GM11168 (cell line): ENCODE measurements around the gene MON2.
"Not testable (repeated sequence)": the region's sequence is repeated elsewhere in the genome, so short reads cannot be mapped to it uniquely, and the experiment has no call there.

Experiments
- in situ Hi-C: fragments of 300-500 bp; cut with MboI; formaldehyde crosslinking; loops from one replicate; pipeline ENCODE4 v1.12.0; 2022; ENCODE audit warnings: low sequenced_read_pairs; ENCODE audit not compliant: unreplicated experiment

Gene MON2

DNA sequence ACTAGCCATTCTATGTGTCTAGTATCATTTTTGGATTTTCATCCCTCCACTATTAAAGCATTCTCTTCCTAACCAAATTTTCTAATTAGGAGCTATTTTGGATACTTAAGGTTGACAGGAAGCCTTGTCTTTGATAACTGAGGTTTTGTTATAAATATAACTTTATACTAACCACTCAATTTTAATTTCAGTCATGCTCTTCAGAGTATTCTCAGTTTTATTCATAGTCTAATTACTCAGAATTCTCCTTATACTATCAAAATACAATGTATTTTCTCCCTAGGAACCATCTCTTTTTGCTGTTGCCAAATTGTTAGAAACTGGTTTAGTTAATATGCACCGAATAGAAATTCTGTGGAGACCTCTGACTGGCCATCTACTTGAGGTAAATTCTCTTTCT lies 76.2 kb downstream of the MON2 start:
- in situ Hi-C loops: no loop called here

DNA sequence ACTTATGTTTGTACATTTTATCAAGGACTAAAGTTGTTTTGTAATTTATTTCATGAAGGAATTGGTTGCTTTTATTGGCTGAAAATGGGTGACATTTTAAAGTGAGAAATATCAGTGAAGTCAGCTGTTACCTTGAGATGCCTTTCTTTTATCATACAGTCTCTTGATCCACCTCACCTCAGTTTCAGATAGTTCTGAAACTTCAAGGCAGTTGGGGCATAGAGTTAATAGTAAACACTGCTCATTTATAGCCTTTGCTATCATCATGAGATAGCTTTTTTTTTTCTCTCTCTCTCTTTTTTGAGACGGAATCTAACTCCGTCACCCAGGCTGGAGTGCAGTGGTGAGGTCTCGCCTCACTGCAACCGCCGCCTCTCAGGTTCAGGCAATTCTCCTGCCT lies 76.7 kb downstream of the MON2 start:
- in situ Hi-C loops: no loop called here

DNA sequence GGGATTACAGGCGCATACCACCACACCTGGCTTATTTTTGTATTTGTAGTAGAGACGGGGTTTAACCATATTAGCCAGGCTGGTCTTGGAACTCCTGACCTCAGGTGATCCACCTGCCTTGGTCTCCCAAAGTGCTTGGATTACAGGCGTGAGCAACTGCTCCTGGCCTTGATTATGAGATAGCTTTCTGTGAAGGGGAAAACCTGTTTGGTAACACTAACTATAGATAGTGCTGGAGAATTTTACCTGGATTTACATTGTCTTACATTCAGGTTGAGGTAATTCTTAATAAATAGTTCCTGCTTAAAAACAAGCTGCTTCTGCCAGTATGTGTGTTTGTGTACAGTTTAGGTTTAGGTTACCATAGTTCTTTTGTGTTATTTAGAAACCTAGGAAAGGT lies 77.1 kb downstream of the MON2 start:
- in situ Hi-C loops: no loop called here

DNA sequence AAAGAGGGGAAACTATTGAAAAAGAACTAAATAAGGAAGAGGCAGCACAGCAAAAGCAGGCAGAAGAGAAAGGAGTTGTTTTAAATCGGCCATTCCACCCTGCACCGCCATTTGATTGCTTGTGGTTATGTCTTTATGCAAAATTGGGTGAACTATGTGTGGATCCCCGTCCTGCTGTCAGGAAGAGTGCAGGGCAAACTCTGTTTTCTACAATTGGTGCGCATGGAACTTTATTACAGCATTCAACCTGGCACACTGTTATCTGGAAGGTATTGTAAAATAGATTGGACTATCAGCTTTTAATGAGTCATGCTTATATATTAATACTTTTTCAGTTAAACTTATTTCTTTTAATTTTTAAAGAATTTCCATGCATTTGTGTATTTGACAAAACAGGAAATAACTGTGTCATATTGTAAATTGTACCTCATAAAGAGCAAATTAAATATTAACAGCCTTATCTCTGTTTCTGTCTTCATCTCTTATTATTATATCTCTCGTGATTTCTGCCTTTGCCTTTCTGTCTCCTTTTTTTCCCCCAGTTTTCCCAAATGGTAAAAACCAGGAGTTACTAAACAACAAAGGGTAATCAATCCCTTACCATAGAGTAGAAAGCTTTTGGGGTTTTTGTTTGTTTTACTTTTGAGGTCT lies 86.4 kb downstream of the MON2 start:
- in situ Hi-C loops: no loop called here

DNA sequence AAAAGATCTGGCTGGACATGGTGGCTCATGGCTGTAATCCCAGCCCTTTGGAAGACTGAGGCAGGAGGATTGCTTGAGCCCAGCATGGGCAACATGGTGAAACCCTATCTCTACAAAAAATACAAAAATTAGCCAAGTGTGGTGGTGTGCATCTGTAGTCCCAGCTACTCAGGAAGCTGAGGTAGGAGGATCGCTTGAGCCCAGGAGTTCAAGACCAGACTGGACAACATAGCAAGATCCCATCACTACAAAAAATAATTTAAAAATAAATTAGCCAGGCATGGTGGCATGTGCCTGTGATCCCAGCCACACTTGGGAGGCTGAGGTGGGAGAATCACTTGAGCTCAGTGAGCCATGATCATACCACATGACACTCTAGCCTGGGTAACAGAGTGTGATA lies 92.7 kb downstream of the MON2 start:
- in situ Hi-C loops: not testable (repeated sequence)

DNA sequence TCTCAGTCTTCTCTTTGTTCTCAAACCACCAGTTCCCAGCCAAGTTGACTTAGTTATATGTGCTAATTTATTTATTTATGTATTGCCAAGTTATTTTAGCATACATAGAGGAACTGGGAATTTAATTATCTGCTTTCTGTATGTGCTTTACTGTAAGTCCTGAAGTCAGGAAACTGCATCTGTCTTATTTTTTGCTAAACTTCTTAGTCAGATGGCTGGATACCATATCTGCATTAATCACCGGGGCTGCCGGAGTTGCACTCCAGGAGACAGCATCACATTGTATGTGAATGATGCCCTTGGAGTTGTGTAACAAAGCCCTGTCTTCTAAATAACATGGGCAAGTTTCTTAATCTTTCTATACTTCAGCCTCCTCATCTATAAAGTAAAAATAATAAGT lies 96.2 kb downstream of the MON2 start:
- in situ Hi-C loops: no loop called here

DNA sequence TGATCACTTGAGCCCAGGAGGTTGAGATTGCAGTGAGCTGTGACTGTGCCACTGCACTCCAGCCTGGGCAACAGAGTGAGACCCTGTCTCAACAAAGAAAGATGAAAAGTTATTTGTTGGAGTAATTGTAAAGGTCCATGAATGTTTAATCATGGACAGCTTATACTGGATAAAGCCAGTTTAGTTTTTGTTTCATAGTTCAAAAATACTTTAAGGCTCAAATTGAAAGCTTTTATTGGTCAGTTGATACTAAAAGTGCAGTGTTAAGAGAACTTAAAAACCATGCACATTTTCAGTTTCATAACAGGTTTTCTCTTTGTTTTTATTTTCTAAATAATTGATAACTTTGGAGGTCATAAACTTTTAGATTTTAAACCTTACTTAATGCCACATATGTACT lies 108.4 kb downstream of the MON2 start:
- in situ Hi-C loops: no loop called here

DNA sequence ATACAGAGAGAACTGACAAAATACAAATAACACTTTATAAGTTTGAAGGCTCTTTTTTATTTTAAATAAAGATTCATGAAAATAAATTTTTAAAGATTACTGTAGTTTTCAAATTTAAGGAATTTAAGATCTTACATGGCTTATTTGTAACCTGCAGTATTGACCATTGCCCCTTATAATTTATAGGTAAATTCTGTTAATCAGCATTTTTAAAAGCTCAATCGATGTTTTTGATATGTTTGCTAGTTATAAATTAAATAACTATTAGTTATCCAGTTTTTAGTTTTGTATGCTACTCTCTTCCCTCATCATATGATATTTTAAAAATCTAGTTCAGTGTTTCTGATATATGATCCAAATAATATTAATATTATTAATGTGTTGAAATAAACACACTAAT lies 109.9 kb downstream of the MON2 start:
- in situ Hi-C loops: no loop called here

DNA sequence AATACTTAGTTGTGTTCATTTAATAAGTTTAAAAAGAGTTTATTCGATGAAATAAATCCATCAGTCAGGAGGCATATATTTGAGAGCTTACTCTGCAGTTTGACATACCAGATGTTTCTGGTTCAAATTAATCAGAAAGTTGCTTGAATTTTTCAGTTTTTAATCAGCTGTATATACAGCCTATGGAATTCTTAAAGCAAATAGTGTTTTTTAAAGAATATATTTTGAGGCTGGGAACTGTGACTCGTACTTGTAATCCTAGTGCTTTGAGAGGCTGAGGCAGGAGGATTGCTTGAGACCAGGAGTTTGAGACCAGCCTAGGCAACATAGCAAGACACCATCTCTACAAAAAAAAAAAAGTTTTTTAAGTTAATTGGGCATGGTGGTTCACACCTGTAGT lies 112.1 kb downstream of the MON2 start:
- in situ Hi-C loops: no loop called here

DNA sequence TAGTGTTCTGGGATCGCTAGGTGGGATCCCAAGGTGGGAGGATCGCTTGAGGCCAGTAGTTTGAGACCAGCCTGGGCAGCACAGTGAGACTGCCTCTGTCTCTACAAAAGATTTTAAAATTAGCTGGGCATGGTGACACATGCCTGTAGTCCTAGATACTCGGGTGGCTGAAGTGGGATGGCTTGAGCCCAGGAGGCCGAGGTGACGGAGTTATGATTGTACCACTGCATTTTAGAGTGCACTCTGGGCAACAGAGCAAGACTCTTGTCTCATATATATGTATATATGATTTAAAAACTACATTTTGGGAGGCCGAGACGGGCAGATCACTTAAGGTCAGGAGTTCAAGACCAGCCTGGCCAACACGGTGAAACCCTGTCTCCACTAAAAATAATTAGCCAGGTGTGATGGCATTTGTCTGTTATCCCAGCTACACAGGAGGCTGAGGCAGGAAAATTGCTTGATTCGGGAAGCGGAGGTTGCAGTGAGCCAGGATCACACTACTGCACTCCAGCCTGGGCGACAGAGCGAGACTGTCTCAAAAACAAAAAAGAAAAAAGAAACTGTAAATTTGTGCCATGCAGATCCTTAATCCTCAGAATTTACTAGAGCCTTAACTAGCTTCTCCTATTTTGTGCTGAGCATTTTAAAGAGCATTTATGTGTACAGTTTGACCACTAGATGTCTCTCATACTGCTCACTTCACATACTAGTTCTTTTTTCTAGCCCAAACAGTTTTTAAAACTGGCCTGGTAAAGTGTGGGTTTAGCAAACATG lies 114.8 kb downstream of the MON2 start:
- in situ Hi-C loops: loop anchor here (5.0 kb wide), 1 partner anchor 211 kb away; no protein-coding TSS in a partner anchor

DNA sequence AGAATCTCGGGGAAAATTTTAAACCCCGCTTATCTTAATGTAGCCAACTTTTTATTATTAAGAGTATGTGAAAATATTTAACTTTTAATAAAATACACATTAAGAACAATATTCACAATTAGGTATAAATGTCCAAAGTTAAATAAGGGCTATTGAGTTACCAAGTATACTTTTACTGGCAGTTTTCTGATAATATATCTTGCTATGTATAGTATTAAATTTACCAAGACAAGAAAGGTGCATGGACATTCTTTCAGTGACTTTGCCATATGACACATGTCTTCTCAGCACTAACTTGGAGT lies 115.4 kb downstream of the MON2 start:
- in situ Hi-C loops: loop anchor here (5.0 kb wide), 1 partner anchor 210 kb away; no protein-coding TSS in a partner anchor

DNA sequence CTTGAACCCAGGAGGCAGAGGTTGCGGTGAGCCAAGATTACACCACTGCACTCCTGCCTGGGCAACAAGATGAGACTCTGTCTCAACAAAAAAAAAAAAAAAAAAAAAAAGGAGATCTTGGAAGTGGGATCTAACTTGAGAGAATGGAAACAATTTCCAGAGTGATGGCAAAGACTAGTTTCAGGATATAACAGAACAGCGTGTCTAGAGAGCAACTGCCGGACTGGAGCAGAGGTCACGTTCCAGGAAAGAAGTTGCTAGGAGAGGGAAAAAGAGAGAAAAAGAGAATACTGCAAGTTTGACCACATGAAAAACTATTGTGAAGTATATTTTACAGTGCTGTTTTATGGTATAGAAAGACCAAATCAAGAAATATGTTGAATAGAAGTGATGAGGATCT lies 118.0 kb downstream of the MON2 start:
- in situ Hi-C loops: loop anchor here (5.0 kb wide), 1 partner anchor 208 kb away; no protein-coding TSS in a partner anchor

DNA sequence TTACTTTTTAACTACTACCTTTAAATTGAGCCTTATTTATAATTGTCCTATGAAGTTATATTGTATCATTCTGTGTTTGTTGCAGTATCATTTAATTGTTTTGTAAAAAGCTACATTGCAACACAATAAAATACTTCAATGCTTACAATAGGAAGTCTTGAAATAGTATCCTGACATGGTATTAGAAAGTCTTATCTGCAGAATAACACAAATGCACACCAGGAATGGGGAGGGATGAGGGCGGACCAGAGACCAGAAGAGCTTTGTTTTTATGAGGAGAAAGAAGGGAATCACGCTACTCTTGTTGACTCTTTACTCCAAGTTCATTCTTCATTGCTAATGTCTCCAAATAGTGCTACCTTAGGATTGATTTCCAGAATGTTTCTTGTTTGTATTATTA lies 120.2 kb downstream of the MON2 start:
- in situ Hi-C loops: no loop called here

DNA sequence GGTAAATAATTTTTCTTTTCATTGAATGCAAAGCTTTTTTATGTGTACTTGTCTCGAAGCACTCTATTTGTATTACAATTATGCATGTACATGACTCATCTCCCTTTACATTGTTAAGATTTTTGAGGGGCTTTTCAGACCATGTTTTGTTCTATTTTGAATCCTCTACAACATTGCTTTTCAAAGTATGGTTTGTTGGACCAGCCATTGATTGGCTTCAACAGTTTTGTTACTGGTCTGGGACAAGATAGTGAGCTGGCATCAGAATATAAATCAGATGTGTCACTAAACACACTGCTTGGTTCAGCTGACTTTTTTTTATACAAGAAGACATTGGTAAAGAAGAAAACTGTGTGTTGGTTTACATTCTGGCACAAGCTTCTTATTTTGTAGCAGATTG lies 122.3 kb downstream of the MON2 start:
- in situ Hi-C loops: no loop called here

DNA sequence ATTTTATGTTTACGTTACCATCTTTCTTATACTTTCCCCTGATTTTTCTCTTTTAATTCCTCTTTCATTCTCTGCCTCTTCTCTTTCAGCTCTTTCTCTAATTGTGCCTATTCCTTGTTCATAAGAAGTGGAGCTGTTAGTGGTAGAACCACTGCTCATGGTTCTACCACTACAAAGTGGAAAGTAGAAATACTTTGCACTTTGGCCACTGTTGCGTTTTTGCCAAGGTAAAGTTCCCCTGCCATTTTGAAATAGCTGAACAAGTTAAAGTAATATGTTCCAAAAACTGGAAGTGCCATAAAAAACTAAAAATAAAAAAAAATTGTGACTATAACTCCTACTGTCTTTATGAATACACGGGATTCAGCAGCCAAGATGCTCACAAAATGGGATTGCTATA lies 130.6 kb downstream of the MON2 start:
- in situ Hi-C loops: no loop called here

DNA sequence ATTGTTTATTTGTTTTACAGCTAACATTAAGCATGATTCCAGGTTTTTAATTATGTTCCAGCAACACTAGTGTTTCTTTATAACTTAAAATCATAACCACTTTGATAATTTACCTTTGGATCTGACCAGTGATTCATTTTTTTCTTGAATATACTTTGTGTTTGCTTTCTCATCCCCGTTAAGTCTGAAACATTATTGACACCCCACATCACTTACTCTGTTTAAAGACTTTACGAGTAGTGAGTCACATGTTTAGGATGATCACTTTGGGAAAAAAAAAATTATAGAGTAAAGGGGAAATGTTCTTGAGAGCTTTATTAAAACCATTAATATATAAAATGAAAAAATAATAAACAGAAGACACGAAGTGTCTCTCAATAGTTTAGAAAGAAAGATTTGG lies 132.2 kb downstream of the MON2 start:
- in situ Hi-C loops: no loop called here

DNA sequence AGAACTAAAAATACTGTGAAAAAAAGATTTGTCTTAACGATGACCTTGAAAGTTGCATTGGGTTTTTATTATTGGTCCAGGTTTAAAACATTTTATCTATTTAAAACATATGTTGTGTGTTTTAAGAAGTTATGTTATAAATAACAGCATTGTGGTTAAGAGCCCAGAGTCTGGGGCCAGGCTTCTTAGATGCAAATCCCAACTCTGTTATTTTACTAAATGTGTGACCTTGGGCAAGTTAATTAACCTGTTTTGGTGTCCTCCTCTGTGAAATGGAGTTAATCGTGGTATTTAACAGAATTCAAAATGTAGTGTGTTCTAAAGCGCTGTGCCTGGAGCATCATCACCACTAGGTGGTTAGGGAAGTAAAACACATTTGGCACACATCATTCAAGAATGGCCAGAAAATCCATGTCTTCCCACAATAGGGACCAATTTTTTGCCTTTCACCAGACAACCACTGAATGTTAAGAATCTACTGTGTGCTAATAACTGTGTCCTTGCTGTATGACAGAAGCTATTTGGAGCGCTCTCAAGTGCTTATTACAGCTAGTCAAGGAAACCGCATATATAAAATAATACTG lies 133.3 kb downstream of the MON2 start:
- in situ Hi-C loops: no loop called here

DNA sequence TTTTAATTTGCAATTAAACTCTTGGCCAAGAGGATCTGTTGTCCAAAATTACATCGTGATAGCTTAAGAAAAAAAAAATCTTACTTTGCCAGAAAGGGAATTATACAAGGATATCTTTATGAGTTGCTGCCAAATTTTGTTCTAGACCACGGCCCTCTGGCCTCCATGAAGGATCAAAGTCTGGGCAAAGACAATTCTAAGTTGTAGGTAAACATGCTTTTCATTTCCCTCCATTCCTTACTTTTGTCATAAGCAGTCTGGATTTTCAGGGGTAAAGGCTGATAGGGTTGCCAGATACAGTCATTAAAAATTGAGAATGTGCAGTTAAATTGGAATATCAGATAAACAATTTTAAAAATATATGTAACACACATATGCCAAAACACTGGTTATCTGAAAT lies 135.1 kb downstream of the MON2 start:
- in situ Hi-C loops: no loop called here

DNA sequence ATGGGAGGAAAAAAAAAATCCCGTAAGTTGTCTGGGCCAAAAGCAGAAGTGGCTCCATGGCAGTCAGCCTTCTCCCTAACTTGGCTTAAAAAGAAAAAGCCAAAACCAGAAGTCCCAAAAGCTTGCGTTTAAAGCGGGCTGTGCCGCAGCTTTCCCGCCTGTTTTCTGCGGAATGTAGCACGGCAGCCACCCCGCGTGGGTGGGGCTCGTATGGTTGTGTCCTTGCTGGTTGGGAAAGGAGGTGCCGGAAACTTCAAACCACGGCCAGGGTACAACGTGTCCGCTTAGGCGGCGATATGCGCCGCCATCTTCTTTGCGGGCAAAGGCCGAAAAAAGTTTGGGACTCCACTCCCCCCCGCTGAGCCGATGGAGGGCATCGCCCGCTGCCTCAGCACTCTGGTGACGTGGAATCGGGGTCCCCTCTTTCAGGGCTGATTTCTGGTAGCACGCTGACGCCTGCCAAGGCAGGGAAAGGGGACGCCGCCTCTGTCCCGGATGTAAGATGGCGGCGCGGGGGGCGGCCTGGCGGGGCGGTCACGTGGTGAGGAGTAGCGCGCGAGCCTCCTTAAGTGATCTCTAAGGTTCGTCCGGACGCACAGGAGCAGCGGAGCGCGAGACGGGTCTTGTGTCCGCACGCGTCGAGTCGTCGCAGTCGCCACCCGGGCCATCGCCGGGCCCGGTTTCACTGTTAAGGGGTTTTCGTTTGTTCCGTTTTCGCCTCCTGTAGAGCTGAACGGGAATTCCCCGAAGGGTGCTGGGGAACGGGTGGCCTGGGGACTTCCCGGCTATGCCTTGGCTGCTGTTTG lies 135.8 kb downstream of the MON2 start:
- in situ Hi-C loops: no loop called here

DNA sequence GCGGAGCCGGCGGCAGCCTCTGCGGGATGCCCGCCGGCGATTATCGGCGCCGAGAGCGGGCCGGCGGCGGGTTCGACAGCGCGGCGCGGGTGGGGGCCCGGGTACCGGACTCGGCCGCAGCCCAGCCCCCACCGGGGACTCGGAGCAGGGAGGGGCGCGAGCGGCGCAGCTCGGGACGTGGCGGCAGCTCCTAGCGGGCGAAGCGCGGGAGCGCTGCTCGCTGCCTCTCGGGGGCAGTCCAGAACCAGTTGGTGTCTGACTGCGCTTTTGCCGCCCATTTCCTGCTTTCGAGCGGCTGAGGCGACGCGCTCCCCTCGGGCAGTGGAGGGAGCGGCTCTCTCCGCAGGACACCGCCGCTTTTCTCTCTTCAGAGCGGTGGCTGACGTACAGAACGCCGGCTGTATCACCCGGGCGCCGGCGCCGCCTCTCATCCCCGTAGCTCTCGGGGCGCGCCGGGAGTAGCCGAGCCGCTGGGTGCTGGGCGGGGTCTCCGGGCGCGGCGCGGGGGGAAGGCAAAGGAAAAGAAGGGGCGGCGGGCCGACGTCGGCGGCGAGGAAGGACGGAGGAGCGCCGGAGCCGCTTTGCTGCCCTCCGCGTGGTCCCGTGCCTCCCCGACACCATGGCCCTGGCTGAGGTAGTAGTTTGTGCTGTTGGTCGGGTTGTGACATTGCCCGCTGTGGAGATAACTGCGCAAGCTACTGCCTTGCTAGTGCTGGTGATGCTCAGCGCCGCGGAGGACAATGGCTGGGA lies 136.6 kb downstream of the MON2 start:
- in situ Hi-C loops: no loop called here
